ENCODE data around the gene PRKAR2B.
A peak's percentile ranks its signal among the peaks of the same experiment; 100 is the strongest.

GRCh38 chr7:107201795-107202450 is 157.4 kb downstream of the PRKAR2B start:
- TF ChIP-seq CTCF (IDR thresholded peaks at IDR 0.05; ENCODE audit: low read depth, low read length, missing input control) (peak; percentile 39), TAF1 (conservative IDR thresholded peaks at IDR 0.05) (no peak), JUND (IDR thresholded peaks at IDR 0.05) (no peak), REST (IDR thresholded peaks at IDR 0.05) (no peak), ZBTB33 (IDR thresholded peaks at IDR 0.05) (no peak)
